B cell (primary cell): ENCODE data around the gene FAF1.

Experiments
- CTCF ChIP-seq: fragments of 200-600 bp; IDR thresholded peaks from one replicate; pipeline ENCODE4 v1.8.0; 2022; ENCODE audit warnings: antibody characterized with exemption, mild to moderate bottlenecking
- EZH2 ChIP-seq: IDR thresholded peaks from 2 replicates; pipeline ENCODE4 v1.6.1; 2012; ENCODE audit warnings: borderline replicate concordance, low read depth, mild to moderate bottlenecking, moderate library complexity, low read length; ENCODE audit not compliant: insufficient read depth, poor library complexity, severe bottlenecking

- TF ChIP-seq CTCF, result no peak
- TF ChIP-seq EZH2, result no peak
Measured at GRCh38 chr1:50860702-50861101, 99.4 kb downstream of the FAF1 start.
